H54 (cell line): Measurements from ENCODE around the gene BSDC1.
"Not testable (repeated sequence)": the region's sequence is repeated elsewhere in the genome, so short reads cannot be mapped to it uniquely, and the experiment has no call there.

Source experiments
- DNase-seq: peaks from one replicate; pipeline ENCODE4 v3.0.0; 2011; ENCODE audit warnings: low spot score, mixed read lengths; ENCODE audit not compliant: insufficient read length
- FAIRE-seq: peaks from 3 replicates; lab custom pipeline; 2011; peaks lifted over from hg19 to GRCh38; lab: Jason Lieb, UNC
- POLR2A ChIP-seq: IDR thresholded peaks from 2 replicates; pipeline ENCODE4 v1.6.1; 2011; ENCODE audit warnings: low read depth, mild to moderate bottlenecking, low read length

The BSDC1 gene

GRCh38 chr1:32394141-32394889 lies at the start of gene BSDC1:
TSS of gene BSDC1 (minus strand) at chr1:32394441. CDS start at chr1:32394414, 27 bp downstream.
- TF ChIP-seq POLR2A, result peak; percentile 67
- FAIRE-seq (peak; percentile 77), DNase-seq (peak; percentile 87)

GRCh38 chr1:32441467-32441866 lies 47.2 kb upstream of the BSDC1 start:
- not testable (repeated sequence) for FAIRE-seq, DNase-seq

GRCh38 chr1:32438777-32439176 lies 44.5 kb upstream of the BSDC1 start:
- DNase-seq, FAIRE-seq: not testable (repeated sequence)

- no peak for DNase-seq
- TF ChIP-seq POLR2A, result no peak
- FAIRE-seq, result no peak
These were observed 43.9 kb upstream of the BSDC1 start for GRCh38 chr1:32438136-32438535.

- DNase-seq (no peak), FAIRE-seq (no peak)
- no peak for TF ChIP-seq POLR2A
These were observed 37.6 kb upstream of the BSDC1 start for GRCh38 chr1:32431736-32432400.

- no peak for TF ChIP-seq POLR2A
- DNase-seq (no peak), FAIRE-seq (no peak)
These were observed 33.2 kb upstream of the BSDC1 start for GRCh38 chr1:32427264-32427963.

- no peak for DNase-seq
- no peak for TF ChIP-seq POLR2A
- no peak for FAIRE-seq
These were observed 32.4 kb upstream of the BSDC1 start for GRCh38 chr1:32426489-32427255.

- DNase-seq (no peak), FAIRE-seq (no peak)
- TF ChIP-seq POLR2A, result no peak
These were observed 27.5 kb upstream of the BSDC1 start for GRCh38 chr1:32421775-32422174.

GRCh38 chr1:32414186-32414886 lies 20.1 kb upstream of the BSDC1 start:
- FAIRE-seq (no peak), DNase-seq (no peak)
- TF ChIP-seq POLR2A, result no peak

- DNase-seq (peak; percentile 41), FAIRE-seq (peak; percentile 92)
- no peak for TF ChIP-seq POLR2A
These were observed 19.4 kb upstream of the BSDC1 start for GRCh38 chr1:32413507-32414185.

GRCh38 chr1:32411261-32411660 lies 17.0 kb upstream of the BSDC1 start:
- DNase-seq, result no peak
- no peak for FAIRE-seq
- no peak for TF ChIP-seq POLR2A

- no peak for TF ChIP-seq POLR2A
- FAIRE-seq, result no peak
- DNase-seq, result peak; percentile 9
These were observed 12.4 kb upstream of the BSDC1 start for GRCh38 chr1:32406629-32407111.
